GM06990 (cell line): ENCODE results near the gene POMZP3.
"Not testable (repeated sequence)": the region's sequence is repeated elsewhere in the genome, so short reads cannot be mapped to it uniquely, and the experiment has no call there.

Source experiments
- DNase-seq: peaks from one replicate; pipeline ENCODE4 v3.0.0-alpha.2; 2011; ENCODE audit not compliant: insufficient read length; ENCODE audit errors: extremely low read depth
- H3K27me3 ChIP-seq: replicated peaks from 2 replicates; pipeline ENCODE4 v1.6.0; 2011; ENCODE audit warnings: low read length; ENCODE audit not compliant: control insufficient read depth, insufficient read depth
- H3K36me3 ChIP-seq: 2 replicates; pipeline ENCODE4 v1.5.1; 2011; ENCODE audit warnings: low read length; ENCODE audit not compliant: control insufficient read depth, insufficient read depth
- H3K4me3 ChIP-seq: replicated peaks from 2 replicates; pipeline ENCODE4 v1.5.1; 2011; ENCODE audit warnings: low read depth, mild to moderate bottlenecking, control low read depth, low read length
- TF ChIP-seq, protein P1 (sequence below): IDR thresholded peaks from 2 replicates; pipeline ENCODE4 v1.5.1; 2011; ENCODE audit warnings: low read length, control low read depth, mild to moderate bottlenecking, inconsistent platforms; ENCODE audit not compliant: insufficient read depth, poor library complexity, severe bottlenecking

POMZP3 gene

DNA sequence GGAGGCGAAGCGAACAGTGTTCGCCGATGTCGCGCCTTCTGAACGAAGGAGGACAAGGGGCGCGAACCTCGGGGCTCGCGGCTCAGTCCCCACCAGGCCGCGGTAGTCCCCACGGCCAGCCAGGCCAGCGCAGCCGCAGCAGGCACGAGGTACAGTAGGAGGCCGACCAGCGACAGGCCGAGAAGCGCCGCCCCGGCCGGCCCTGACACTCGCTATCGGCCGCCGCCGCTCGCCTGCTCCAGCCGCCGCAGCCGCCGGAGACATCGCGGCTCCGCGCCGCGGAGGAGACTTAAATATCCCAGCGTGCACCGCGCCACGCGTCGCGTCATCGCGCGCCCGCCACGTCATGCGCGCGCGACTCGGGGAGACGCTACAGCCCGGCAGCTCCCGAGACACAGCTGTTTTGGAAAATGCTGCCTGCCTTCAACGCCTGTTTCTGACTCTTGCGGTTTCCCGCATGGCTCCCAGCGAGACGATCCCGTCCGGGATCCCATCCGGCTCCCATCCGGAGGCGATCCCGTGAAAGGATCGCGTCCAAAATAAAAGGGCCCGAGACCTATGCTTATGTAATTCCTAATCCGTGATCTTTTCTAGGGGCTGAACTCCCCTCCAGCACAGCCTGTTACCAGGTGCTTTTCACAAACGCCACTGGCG, at the start of gene POMZP3:
TSS of gene POMZP3 (minus strand) at position 291 of the 654 bp plus-strand sequence. CDS start 1,215 bp downstream, outside the sequence.
- DNase-seq: peak; percentile 62
- H3K36me3 ChIP-seq, H3K27me3 ChIP-seq: not testable (repeated sequence)
- H3K4me3 ChIP-seq: peak within 1 kb of the TSS; percentile 68

DNA sequence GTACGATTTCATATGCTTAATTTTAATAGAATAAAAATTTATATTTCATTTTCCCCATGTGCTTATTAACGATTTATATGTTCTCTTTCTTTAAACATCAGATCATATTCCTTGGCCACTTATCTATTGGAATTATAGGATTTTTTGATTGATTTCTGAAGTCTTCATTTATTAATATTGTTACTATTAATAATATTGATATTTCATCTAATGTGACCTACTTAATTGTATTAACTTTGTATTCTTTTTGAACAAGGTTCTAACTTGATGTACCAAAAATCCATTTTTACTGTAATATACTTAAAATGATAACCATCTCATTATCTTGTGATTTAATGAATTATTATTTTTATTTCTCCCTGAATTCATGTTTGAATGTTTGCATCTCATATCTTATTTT, 48.7 kb upstream of the POMZP3 start:
- not testable (repeated sequence) for H3K36me3 ChIP-seq, H3K27me3 ChIP-seq, DNase-seq, H3K4me3 ChIP-seq

GRCh38 chr7:76673346-76673745, 46.3 kb upstream of the POMZP3 start:
- not testable (repeated sequence) for H3K27me3 ChIP-seq, H3K4me3 ChIP-seq, DNase-seq, H3K36me3 ChIP-seq

- not testable (repeated sequence) for H3K4me3 ChIP-seq, DNase-seq, H3K27me3 ChIP-seq, H3K36me3 ChIP-seq
These were observed 32.1 kb upstream of the POMZP3 start for GRCh38 chr7:76659212-76659611.

DNA sequence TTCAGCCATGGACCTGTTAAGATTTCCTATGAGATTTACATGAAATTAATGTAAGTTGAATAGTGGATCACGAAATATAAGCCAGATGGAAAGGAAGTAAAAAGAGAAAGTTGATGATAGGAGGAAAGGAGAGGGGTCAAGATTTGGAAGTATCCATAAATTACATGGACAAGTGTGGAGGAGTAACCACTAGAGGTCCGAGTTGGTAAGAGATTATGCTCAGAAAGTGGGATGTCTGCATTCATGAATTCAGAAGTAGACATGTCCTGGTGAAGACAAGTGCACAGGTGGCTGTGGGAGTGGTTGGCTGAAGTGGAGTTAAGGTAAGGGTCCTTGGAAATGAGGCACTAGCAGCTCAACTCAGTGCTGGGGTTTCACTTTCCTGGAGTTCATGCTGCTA, 29.3 kb upstream of the POMZP3 start:
- H3K4me3 ChIP-seq, DNase-seq, H3K27me3 ChIP-seq, H3K36me3 ChIP-seq: not testable (repeated sequence)

DNA sequence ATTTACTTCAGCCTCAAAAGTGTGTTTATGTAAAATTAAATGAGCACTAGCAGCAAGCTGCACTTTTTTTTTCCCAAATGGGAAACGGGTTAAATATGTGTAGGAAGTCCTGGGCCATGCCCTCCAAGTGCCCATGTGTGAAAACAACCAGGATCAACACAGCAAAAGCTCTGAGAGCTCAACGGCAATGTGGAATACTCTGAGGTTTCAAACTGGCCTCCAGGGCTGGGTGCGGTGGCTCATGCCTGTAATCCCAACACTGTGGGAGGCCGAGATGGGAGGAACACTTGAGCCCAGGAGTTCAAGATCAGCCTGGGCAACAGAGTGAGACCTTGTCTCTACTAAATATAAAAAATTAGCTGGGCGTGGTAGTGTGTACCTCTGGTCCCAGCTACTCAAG, 15.5 kb upstream of the POMZP3 start:
- not testable (repeated sequence) for H3K36me3 ChIP-seq, DNase-seq, H3K27me3 ChIP-seq, H3K4me3 ChIP-seq

DNA sequence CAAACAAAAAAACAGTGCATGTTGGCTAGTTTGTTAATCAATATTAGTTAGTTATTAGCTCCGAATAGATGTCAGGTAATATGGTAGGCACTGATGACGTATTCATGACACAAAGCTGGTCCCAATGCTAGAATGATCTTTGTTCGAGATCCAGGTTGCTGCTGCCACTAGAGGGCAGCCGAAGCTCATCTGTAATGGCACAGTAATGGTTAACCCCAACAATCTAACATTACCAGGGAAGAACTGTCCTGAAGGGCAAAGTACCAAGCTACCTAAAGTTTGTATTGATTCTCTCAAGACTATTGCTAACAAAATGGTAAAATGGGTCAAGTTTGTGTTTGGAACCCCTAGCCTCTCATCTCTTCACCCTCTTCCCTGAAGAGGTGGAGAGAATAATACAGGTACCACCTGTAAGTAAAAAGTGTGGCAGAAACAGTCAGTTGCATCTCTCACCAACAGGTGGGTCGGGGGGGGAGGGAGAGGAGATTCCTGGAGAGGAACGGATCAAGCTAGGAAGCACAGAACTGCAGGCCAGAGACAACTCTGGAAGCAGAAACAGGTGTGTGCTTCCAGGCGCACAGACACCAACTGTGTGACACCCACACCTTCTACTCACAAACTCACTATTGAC, 10.1 kb upstream of the POMZP3 start:
- TF ChIP-seq, protein P1, sequence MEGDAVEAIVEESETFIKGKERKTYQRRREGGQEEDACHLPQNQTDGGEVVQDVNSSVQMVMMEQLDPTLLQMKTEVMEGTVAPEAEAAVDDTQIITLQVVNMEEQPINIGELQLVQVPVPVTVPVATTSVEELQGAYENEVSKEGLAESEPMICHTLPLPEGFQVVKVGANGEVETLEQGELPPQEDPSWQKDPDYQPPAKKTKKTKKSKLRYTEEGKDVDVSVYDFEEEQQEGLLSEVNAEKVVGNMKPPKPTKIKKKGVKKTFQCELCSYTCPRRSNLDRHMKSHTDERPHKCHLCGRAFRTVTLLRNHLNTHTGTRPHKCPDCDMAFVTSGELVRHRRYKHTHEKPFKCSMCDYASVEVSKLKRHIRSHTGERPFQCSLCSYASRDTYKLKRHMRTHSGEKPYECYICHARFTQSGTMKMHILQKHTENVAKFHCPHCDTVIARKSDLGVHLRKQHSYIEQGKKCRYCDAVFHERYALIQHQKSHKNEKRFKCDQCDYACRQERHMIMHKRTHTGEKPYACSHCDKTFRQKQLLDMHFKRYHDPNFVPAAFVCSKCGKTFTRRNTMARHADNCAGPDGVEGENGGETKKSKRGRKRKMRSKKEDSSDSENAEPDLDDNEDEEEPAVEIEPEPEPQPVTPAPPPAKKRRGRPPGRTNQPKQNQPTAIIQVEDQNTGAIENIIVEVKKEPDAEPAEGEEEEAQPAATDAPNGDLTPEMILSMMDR: peak; percentile 25
- H3K36me3 ChIP-seq, H3K4me3 ChIP-seq, DNase-seq, H3K27me3 ChIP-seq: not testable (repeated sequence)

- H3K27me3 ChIP-seq, H3K36me3 ChIP-seq: not testable (repeated sequence)
- H3K4me3 ChIP-seq: peak overlapping the region; percentile 67
- peak; percentile 20 for DNase-seq
These were observed 498 bp downstream of the POMZP3 start for GRCh38 chr7:76626581-76626980.

DNA sequence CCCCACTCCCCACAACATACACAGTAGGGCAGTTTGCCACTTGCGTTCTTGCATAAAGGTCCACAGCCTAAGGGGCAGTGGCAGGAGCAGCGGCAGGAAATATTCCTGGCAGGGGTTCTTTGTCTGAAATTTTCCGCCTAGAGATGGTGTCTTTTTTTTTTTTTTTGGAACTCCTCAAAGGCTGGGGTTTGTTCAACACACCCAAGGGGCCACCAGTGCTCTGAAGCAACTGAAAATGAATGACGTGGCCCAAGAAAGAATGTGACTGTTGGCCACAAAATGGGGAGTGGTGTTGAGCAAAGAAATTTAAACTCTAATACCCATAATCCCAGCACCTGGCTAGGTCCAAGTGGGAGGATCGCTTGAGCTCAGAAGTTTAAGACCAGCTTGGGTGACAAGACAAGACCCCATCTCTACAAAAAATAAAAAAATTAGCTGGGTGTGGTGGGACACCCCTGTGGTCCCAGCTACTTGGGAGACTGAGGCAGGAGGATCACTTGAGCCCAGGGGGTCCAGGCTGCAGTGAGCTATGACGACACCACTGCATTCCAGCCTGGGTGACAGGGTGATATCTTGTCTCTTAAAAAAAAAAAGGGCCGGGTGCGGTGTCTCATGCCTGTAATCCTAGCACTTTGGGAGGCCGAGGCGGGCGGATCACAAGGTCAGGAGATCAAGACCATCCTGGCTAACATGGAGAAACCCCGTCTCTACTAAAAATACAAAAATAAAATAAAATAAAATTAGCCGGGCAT, 7.5 kb downstream of the POMZP3 start:
- H3K36me3 ChIP-seq, DNase-seq, H3K4me3 ChIP-seq, H3K27me3 ChIP-seq: not testable (repeated sequence)
